Inferior parietal cortex (tissue), 1 donor: Measurements from ENCODE around the gene ARL4C.
"Not testable (repeated sequence)": the region's sequence is repeated elsewhere in the genome, so short reads cannot be mapped to it uniquely, and the experiment has no call there.

Experiments
- DNase-seq: peaks from one replicate; pipeline ENCODE4 v3.0.0-alpha.2; 2016; ENCODE audit errors: extremely low spot score

Gene ARL4C

DNA sequence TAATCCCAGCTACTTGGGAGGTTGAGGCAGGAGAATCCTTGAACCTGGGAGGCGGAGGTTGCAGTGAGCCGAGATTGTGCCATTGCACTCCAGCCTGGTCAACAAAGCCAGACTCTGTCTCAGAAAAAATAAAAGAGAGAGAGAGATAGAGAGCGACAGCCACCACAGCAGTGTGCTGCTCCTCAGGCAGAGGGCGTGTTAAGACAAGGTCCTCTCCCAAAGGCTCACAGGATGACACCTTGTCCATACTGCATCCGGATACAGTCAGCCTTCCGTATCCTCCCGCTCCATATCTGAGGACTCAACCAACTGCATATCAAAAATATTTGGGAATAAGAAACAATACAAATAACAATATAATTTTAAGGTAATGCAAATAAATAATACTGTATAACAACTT lies 20.1 kb downstream of the ARL4C start:
- no peak for DNase-seq

DNA sequence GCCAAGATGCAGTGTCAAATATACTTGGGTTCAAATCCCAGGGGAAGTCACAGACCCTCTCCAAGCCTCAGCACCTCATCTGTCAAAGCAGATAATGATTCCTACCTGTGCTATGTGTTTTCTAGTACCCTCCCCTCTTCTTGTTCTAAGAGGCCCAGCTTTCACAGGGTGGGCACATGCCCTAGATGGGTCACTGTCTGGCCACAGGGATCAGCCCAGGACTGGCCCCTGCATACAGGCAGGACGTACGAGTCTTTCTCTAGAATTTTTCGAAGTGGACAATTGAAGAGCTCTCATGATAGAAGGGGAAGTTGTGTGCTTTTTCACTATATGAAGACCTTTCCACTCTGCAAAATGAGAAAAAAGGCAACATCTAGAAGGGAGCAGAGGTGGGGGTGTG lies 22.2 kb downstream of the ARL4C start:
- DNase-seq: no peak

DNA sequence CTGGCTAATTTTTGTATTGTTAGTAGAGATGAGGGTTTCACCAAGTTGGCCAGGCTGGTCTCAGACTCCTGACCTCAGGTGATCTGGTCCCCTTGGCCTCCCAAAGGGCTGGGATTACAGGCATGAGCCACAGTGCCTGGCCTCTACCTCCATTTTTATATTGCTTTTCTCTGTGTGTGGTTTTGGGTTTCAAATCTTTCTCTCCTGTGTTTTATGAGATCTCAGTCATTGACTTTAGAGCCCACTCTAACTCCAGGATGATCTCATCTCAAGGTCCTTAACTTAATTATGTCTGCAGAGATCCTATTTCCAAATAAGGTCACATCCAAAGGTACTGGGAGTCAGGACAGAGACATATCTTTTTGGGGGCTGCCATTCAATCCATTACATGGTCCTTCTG lies 24.7 kb downstream of the ARL4C start:
- DNase-seq: no peak

DNA sequence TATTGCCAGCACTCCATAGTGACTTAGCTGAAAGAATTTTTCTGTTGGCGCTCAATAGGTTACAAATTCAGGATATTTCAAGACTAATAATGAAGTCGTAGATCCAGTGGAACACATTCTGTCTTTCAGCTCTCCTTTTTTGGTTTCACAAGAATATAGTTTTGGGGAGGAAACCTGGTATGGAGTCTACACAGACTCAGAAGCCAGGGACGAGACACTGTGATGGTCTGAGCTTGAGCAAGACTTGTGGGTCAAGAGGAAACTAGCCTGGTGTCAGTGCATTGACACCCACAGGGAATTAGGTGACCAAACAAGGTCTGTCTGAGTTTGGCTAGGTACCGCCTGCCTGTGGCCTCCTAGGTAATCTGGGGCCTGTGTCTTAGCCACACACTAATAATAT lies 26.9 kb downstream of the ARL4C start:
- no peak for DNase-seq

DNA sequence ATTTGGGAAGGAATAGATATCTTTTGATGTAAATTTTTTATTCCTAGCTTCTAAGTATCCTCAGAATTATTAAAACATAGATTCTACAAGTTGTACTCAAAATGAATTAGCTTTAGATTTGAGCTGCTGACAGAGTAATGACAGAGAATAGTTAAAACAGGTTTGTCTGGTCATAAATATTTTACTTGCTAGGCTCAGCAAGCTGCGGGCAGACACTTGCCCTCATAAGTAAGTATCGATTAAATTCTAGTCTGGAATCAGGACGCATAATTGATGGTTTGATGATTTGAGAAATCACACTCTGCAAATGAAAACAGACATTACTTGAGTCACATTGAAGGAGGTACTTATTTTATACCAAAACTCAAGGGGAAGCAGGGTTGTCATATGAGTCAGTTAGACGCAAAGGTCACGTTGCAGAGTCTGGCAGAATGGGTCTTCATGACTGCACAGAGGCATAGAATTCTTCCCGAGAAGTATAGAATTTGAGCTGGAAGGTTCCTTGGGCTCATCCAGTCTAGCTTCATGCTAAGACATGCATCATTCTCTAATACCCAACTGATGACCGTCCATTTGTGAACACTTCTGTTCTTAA lies 27.5 kb downstream of the ARL4C start:
- DNase-seq: no peak

DNA sequence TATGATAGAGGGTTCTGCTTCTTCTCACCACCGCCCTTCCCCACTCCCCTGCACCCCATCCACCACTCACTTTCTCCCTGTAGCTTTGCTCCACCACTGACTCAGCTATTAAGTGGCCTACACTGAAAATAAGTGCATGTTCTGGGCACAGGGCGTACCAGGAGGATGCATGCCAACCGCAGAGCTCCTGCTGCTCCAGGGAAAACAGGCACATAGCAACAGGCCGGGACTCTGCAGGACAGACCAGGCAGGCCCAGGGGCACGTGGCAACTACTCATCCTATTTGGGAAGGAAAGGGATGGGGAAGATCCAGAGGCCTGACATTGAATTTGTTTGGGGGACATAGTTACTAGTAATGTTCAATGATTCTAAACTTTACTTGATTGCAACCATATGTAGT lies 28.4 kb downstream of the ARL4C start:
- DNase-seq: no peak

DNA sequence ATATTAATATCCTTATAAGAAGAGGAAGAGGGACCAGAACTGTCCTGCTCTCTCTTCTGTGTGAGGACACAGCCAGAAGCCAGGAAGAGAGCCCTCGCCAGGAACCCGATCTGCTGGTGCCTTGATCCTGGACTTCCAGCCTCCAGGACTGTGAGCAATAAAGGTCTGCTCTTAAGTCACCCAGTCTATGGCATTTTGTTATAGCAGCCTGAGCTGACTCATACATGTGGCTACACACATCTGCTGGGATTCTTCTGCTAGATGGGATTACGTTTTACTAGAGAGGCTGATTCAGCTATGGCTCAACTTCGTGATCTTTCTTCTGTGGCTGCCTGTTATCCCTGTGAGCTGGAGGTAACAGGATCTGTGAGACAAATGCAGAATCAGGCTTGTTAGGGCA lies 29.6 kb downstream of the ARL4C start:
- DNase-seq: no peak

DNA sequence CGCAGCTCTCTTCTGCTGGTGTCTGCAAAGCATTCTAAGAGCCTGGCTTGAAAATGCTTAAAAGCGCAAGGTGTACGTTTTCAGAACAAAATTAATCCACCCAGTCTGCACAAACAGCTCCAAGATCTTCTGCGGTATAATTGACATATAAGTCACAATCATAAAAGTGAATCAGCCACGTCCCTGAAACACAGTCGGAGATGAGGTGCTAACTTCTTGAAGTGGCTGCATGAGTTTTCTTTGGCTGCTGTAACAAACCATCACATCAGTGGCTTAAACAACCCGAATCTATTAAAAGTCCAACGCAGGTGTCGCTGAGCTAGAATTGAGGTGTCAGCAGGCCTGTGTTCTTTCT lies 32.6 kb downstream of the ARL4C start:
- DNase-seq: no peak

DNA sequence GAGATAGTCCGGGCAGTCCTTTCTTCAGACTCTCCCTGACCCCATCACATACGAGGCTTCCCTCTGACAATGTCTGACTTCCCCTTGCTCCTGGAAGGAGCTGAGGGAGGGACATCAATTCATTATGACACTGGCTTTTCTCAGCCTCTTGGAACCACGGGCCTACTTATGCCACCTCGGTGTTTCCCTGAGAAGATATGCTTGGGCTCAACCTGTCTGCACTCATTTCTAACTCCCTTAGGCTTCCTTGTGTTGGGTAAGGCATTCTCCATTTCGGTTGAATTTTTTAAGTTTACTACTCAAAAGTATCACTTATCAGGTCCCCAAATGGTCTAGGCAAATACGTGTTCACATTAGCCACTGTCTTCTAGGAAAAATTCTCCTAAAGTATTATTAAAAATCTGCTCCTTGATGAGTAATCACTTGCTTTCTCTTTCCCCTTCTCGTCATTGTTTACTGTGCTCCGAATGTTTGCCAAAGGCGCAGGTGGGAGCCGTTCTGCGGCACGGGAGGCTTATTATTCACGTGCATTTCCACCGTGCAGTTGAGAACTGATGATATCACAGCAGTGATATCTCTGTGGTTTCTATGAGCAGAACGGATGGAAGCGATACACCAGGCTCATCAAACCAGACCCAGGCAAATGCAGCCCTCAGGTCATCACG lies 33.1 kb downstream of the ARL4C start:
- no peak for DNase-seq

DNA sequence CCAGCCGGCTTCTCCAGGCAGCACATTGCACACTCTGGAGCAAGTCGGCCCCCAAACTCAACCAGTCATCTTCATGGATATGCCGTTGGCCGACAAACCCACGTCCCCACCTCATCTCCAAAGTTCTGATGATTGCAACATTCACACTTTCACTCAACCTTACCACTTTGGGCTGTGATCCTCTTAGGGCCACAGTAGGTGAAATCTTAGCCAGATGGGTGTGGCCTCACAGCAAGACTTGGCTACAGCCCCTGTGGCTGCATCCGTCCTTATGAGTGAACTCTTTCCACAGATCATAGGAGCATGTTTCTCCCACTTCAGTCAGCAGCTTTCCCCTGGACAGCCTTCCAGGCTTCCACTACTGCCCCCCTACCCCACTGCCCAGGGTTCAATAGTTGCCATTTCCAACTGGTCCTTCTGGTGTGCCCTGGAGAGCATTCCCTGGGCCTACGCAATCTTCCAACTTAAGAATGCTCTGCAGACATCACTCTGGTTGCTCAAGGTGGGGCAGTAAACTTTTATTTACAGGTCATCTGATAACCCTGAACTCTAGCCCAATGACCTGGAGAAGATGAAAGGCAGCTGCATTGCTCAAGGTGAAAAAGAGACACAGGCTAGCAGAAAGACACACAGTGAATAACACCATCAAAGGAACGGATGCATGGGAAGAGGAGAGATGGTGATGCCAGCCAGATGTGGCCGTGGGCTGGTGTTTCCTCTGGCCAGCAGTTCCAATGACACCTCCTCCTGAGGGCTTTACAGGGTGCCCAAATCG lies 34.5 kb downstream of the ARL4C start:
- no peak for DNase-seq

DNA sequence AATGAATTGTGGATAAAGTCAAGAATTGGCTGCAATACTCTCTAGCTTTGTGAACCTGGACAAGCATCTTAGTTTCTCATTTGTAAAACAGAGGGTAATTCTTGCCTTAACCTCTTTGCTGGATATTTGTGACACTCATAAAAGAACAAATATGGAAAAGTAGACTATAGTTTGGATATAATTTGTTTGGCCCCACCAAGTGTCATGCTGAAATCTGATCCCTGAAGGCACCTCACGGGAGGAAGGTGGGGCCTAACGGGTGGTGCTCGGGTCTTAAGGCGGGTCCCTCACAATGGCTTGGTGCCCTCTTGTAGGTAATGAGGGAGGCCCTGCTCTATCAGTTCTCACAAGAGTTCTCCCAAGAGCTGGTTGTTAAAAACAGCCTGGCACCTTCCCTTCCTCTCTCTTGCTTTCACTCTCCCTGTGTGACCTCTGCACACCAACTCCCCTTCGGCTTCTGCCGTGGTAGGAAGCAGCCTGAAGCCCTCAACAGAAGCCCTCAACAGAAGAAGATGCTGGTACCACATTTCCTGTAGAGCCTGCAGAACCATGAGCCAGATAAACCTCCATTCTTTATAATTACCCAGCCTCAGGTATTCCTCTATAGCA lies 37.4 kb downstream of the ARL4C start:
- DNase-seq: no peak

DNA sequence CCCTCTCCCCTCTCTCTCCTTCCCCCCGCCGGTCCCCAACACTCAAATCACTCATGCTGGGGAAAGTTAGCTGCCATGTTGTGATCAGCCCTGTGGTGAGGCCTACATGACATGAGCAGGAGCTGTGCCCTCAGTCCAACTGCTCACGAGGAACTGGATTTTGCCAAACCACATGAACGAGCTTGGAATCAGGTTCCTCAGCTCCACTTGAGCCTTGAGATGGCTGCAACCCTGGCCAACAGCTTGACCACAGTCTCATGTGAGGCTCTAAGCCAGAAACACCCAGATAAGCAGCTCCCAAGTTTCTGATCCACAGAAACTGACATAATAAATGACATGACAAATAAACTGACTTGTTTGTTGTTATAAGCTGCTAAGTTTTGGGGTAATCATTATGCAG lies 38.4 kb downstream of the ARL4C start:
- DNase-seq: no peak

DNA sequence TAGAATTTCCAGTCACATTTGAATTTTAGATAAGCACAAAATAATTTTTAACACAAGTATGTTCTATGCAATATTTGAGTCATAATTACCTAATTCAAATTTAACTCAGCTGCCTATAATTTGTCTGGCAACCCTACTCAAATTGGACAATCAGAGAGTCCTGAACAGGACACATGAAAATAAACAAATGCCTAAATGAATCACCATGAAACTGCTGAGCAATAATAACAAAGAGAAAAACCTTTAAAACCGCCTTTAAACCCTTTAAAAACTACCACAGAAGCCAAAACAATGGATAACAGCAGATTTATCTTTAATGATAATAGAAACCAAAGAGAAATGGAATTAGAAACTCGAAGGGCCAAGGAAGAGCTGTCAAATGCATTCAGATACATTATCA lies 39.5 kb downstream of the ARL4C start:
- no peak for DNase-seq

DNA sequence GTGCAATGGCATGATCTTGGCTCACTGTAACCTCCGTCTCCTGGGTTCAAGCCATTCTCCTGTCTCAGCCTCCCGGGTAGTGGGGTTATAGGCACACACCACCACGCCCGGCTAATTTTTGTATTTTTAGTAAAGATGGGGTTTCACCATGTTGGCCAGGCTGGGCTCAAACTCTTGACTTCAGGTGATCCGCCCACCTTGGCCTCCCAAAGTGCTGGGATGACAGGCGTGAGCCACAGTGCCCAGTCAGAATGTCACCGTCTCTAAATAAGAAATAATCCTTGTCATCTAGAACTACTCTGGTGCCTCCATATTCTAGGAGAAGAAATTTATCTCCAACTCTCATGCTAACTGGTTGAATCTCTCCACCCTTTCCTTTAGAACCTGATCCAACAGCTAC lies 41.6 kb downstream of the ARL4C start:
- DNase-seq: not testable (repeated sequence)

DNA sequence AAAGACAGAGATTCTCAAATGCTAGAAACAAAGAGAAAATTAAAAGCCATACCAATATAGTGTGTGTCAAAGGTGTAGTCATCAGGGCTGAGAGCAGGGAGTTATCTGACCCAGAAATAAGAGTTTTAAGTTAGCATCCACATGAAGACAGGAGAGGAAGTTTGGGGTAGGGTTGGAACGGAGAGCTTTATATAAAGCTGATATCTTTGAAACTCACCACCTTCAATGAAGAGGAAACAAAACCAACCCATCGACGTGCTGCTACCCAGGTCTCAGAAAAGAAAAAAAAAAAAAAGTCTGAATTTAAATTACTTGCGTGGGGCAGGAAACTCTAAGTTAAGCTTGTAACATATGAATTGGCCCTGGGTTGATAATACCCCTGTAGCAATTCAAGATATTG lies 42.4 kb downstream of the ARL4C start:
- no peak for DNase-seq

DNA sequence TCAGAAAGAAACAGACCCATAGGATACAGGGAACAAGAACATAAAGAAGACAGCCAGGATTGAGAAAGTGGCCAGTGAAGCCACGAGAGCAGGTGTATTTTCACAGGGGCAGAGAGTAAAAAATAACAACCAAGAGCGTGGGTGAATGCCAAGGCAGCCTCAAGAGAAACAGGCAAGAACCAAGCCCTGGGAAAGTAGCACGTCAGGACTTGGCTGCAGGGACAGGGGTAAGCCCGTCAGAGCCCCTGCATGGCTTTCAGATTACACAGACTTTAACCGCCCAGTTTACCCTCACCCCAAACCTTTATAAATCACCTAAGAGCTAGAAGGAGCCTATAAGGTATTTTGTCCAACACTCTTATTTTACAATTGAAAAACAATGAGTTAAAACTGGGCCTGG lies 43.7 kb downstream of the ARL4C start:
- DNase-seq: no peak

DNA sequence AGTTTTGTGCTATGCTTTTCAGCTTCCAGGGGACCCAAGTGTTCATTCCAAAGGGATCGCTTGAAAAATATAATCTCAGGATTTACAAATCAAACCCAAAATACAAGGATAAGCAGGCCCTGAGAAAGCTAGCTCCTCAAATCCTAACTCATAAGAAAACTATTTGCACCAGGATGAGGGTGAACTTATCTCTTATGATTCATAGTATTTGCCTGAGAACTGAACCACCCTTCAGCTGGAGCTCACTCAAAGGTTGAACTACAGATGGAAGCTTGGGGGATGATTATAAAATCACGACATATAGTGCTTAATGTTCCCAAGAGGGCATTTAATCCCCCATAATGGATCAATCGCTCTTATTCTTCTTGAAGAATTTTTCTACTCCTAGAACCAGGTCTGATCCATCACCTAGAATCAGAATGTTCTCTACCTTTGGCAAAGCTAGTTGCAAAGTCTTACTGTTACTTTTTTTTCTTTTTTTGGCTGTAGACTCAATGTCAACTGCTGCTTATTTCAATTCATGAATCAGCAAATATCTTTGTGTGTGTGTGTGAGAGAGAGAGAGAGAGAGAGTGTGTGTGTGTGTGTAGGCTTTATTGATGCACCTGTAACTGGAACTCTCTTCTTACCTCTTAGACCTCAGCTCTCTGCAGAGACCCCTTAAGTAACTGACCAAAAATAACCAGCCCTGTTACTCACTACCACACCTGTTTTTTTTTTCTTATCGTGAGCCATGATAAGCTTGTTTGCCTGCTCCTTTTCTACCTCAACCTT lies 44.8 kb downstream of the ARL4C start:
- no peak for DNase-seq

DNA sequence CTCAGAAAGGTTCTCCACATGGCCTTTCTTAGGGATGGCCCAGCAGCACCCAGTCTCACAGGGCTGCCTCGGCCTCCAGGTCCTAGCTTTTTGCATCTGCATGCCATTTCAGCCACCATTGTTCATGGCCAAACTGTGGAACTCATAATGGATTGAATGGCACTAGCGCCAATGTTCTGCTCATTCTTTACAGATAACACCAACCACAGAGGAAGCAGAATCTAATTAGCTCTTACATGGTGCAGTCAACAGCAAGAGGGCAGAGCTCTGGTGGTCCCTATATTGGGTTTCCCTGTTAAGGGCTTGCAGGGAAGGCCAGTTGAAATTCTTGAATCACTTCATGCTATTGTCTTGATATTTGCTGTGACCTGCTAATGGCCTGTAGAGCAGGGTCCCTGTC lies 45.6 kb downstream of the ARL4C start:
- no peak for DNase-seq

DNA sequence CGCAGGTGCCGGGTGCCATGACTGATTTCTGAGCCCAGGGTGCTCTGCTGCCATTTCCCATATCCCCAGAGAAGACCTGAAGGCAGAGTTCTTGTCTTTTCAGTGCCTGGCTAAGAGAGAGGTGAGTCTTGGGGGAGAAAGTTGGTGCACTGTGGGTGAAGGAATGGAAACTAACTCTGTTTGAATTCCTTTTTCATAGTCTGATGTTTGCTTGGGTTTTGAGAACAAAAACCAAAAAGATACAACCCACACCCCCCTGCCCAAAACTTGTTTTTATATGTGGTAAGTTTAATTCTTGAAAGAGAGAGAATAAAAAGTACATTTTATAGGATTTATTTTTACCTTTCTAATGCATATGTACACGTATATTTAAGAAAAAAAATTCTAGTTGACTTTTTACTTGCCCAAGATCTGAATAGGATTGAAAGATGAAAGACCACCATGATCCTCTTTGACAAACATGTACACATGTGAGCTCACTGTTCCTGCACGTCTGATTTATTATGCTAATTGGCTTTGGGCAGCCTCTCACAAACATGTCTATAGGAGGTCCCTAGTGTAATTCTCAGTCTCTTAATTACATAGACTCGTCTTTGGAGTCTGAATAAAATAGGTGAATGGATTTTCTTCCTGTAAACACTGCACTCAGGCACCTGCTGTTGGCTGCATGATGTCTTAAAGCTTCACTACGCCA lies 46.3 kb downstream of the ARL4C start:
- no peak for DNase-seq

DNA sequence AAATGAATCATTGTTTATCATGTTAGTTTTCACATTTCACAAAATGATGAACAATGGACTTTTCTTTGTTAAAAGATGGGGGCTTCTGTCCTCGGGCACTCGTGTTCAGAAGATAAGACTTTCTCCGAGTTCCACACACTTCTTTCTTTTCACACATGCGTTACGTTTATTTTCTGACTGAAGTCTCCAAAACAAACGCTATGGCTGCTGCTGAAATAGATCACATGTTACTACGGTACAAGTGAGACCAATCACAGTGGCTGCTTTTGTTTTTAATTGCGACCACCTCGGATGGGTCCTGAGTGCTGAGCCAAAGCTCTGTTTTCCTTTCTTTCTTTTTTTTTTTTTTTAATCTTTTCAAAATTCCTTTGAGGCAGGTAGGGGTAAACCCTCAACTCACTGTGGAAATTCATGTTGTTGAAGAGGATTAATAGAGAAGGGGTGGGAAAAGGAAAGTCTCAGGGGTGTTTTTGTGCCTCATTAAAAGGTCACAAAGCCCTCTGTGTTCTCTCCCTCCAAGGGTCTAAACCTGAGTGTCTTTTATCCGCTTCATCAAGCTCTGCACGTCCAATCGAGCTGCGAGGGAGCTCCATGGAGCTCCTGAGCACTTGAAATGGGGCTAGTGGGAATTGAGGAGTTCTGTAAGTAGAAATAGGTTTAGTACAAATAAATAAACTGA lies 48.2 kb downstream of the ARL4C start:
- no peak for DNase-seq

DNA sequence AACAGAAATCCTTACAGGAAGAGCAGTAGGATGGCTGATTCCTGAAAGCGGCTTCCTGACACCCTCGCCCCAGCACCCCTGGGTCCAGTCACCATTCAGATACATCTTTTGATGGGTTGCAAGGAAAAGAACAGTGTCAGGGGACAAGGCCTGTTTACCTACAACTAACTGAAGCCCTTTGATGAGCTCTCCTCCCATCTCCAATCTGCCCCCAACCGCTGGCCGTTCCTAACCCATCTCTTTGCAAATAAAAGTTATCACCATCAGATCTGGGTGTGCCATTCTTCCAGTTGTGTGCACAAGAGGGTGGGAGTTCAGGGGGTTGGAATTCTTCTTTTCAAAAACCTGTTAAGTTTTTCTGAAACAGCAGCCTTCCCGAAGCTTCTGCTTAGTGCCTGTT lies 48.9 kb downstream of the ARL4C start:
- no peak for DNase-seq
